Measurements from ENCODE around the gene NTM.

Gene NTM

GRCh38 chr11:132087148-132087547, 716.7 kb downstream of the NTM start:
- no peak overlapping the region for H2AK5ac ChIP-seq (ENCODE audit: low read depth, low read length)
- no peak overlapping the region for H3K9ac ChIP-seq (ENCODE audit: low read depth, low read length, poor library complexity)
- H3K4me1 ChIP-seq (ENCODE audit: control insufficient read depth in 2 of 2, insufficient read depth in 1 of 2, low read depth in 1 of 2, low read length in 2 of 2): no peaks in the 10 kb centered on the region
- no peaks in the 10 kb centered on the region for H3K36me3 ChIP-seq (replicated peaks in 1 of 2; ENCODE audit: control insufficient read depth in 2 of 2, insufficient read depth in 2 of 2, low read length in 2 of 2)
- H2BK12ac ChIP-seq (ENCODE audit: low read length): no peak overlapping the region
- no peak overlapping the region for H3K4ac ChIP-seq (ENCODE audit: low read length)
- no peak overlapping the region for H3K4me3 ChIP-seq (ENCODE audit: low read length in 2 of 2)
- H4K91ac ChIP-seq (ENCODE audit: low read depth, low read length, poor library complexity): no peak overlapping the region
- WGBS, 2 donors (ENCODE audit: extremely low coverage in 2 of 2, insufficient read length in 2 of 2, insufficient replicate concordance in 1 of 2): no CpG with 5 or more reads among the region's 1 CpG
- no peak overlapping the region for H3K23ac ChIP-seq (ENCODE audit: low read depth, low read length, poor library complexity)
- H2AFZ ChIP-seq (ENCODE audit: low read length): no peak overlapping the region
- no peak overlapping the region for H2BK15ac ChIP-seq (ENCODE audit: low read length)
- DNase-seq (ENCODE audit: low spot score): no peak
- H3K9me3 ChIP-seq (replicated peaks in 1 of 2; ENCODE audit: control insufficient read depth in 2 of 2, insufficient read depth in 1 of 2, low read depth in 1 of 2, low read length in 2 of 2): peaks cover 7 to 11% of the 10 kb centered on the region in 2 donors
- no peaks in the 10 kb centered on the region for H3K79me1 ChIP-seq (ENCODE audit: low read depth, low read length)
- no peak overlapping the region for H2BK5ac ChIP-seq (ENCODE audit: low read length)
- H4K8ac ChIP-seq (ENCODE audit: low read depth, low read length): no peak overlapping the region
- H3K18ac ChIP-seq (ENCODE audit: low read length): no peak overlapping the region
- no peak overlapping the region for H3K4me2 ChIP-seq (ENCODE audit: insufficient read depth, low read length, poor library complexity, severe bottlenecking)
- H2BK120ac ChIP-seq (ENCODE audit: low read depth, low read length): no peak overlapping the region
- no peaks in the 10 kb centered on the region for H3K27me3 ChIP-seq (ENCODE audit: control insufficient read depth in 3 of 3, insufficient read depth in 3 of 3, low read depth in 1 of 3, low read length in 3 of 3)
- H3K27ac ChIP-seq (replicated peaks; ENCODE audit: low read length): no peak overlapping the region
- H3K14ac ChIP-seq (ENCODE audit: low read length): no peak overlapping the region

DNA sequence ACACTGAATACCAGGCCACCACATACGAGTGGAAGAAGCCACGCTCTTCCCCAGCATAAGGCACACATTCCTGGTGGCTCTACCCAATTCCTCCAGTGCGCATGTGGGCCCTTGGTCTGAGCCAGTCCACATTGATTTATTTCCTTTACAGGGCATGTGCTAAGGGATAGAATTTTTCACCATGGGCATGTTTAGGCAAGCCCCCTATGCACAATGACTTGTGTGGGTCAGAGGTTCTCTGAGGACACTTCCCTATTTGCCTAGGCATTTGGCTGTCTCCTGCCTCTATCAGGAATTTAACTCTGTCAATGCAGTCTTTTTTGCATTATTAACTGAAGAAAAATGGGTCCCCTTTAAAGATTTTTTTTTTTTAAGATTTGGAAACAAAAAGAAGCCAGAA, 718.1 kb downstream of the NTM start:
- H3K9ac ChIP-seq (ENCODE audit: low read depth, low read length, poor library complexity): no peak overlapping the region
- H3K4me3 ChIP-seq (ENCODE audit: low read length in 2 of 2): no peak overlapping the region
- no peak overlapping the region for H3K23ac ChIP-seq (ENCODE audit: low read depth, low read length, poor library complexity)
- H2BK15ac ChIP-seq (ENCODE audit: low read length): no peak overlapping the region
- no peak for DNase-seq (ENCODE audit: low spot score)
- no peak overlapping the region for H2AFZ ChIP-seq (ENCODE audit: low read length)
- no peak overlapping the region for H3K18ac ChIP-seq (ENCODE audit: low read length)
- peaks cover 7 to 11% of the 10 kb centered on the region in 2 donors for H3K9me3 ChIP-seq (replicated peaks in 1 of 2; ENCODE audit: control insufficient read depth in 2 of 2, insufficient read depth in 1 of 2, low read depth in 1 of 2, low read length in 2 of 2)
- no peaks in the 10 kb centered on the region for H3K27me3 ChIP-seq (ENCODE audit: control insufficient read depth in 3 of 3, insufficient read depth in 3 of 3, low read depth in 1 of 3, low read length in 3 of 3)
- no peaks in the 10 kb centered on the region for H3K4me1 ChIP-seq (ENCODE audit: control insufficient read depth in 2 of 2, insufficient read depth in 1 of 2, low read depth in 1 of 2, low read length in 2 of 2)
- no peak overlapping the region for H3K4me2 ChIP-seq (ENCODE audit: insufficient read depth, low read length, poor library complexity, severe bottlenecking)
- no CpG with 5 or more reads among the region's 3 CpGs for WGBS, 2 donors (ENCODE audit: extremely low coverage in 2 of 2, insufficient read length in 2 of 2, insufficient replicate concordance in 1 of 2)
- no peaks in the 10 kb centered on the region for H3K36me3 ChIP-seq (replicated peaks in 1 of 2; ENCODE audit: control insufficient read depth in 2 of 2, insufficient read depth in 2 of 2, low read length in 2 of 2)
- H2BK12ac ChIP-seq (ENCODE audit: low read length): no peak overlapping the region
- H3K4ac ChIP-seq (ENCODE audit: low read length): no peak overlapping the region
- H2AK5ac ChIP-seq (ENCODE audit: low read depth, low read length): no peak overlapping the region
- no peak overlapping the region for H3K27ac ChIP-seq (replicated peaks; ENCODE audit: low read length)
- H2BK5ac ChIP-seq (ENCODE audit: low read length): no peak overlapping the region
- H3K14ac ChIP-seq (ENCODE audit: low read length): no peak overlapping the region
- no peaks in the 10 kb centered on the region for H3K79me1 ChIP-seq (ENCODE audit: low read depth, low read length)
- H4K91ac ChIP-seq (ENCODE audit: low read depth, low read length, poor library complexity): no peak overlapping the region
- H2BK120ac ChIP-seq (ENCODE audit: low read depth, low read length): no peak overlapping the region
- no peak overlapping the region for H4K8ac ChIP-seq (ENCODE audit: low read depth, low read length)

- Histone ChIP-seq H2BK5ac (ENCODE audit: low read length) (no peak overlapping the region), H3K23ac (ENCODE audit: low read depth, low read length, poor library complexity) (no peak overlapping the region), H3K4ac (ENCODE audit: low read length) (no peak overlapping the region), H2AFZ (ENCODE audit: low read length) (no peak overlapping the region), H4K91ac (ENCODE audit: low read depth, low read length, poor library complexity) (no peak overlapping the region), H3K36me3 (replicated peaks in 1 of 2; ENCODE audit: control insufficient read depth in 2 of 2, insufficient read depth in 2 of 2, low read length in 2 of 2) (no peaks in the 10 kb centered on the region), H3K9ac (ENCODE audit: low read depth, low read length, poor library complexity) (no peak overlapping the region), H3K18ac (ENCODE audit: low read length) (no peak overlapping the region), H3K79me1 (ENCODE audit: low read depth, low read length) (no peaks in the 10 kb centered on the region), H3K14ac (ENCODE audit: low read length) (no peak overlapping the region), H4K8ac (ENCODE audit: low read depth, low read length) (no peak overlapping the region), H2BK120ac (ENCODE audit: low read depth, low read length) (no peak overlapping the region), H3K4me3 (ENCODE audit: low read length in 2 of 2) (no peak overlapping the region), H3K4me2 (ENCODE audit: insufficient read depth, low read length, poor library complexity, severe bottlenecking) (no peak overlapping the region), H3K4me1 (ENCODE audit: control insufficient read depth in 2 of 2, insufficient read depth in 1 of 2, low read depth in 1 of 2, low read length in 2 of 2) (peaks cover 0 to 2% of the 10 kb centered on the region in 2 donors), H3K9me3 (replicated peaks in 1 of 2; ENCODE audit: control insufficient read depth in 2 of 2, insufficient read depth in 1 of 2, low read depth in 1 of 2, low read length in 2 of 2) (no peaks in the 10 kb centered on the region), H3K27ac (replicated peaks; ENCODE audit: low read length) (no peak overlapping the region), H3K27me3 (ENCODE audit: control insufficient read depth in 3 of 3, insufficient read depth in 3 of 3, low read depth in 1 of 3, low read length in 3 of 3) (no peaks in the 10 kb centered on the region), H2BK15ac (ENCODE audit: low read length) (no peak overlapping the region), H2AK5ac (ENCODE audit: low read depth, low read length) (no peak overlapping the region), H2BK12ac (ENCODE audit: low read length) (no peak overlapping the region)
- no CpG with 5 or more reads among the region's 7 CpGs for WGBS, 2 donors (ENCODE audit: extremely low coverage in 2 of 2, insufficient read length in 2 of 2, insufficient replicate concordance in 1 of 2)
- DNase-seq (ENCODE audit: low spot score): no peak
Observed at GRCh38 chr11:132093536-132094259, 723.3 kb downstream of the NTM start.

DNA sequence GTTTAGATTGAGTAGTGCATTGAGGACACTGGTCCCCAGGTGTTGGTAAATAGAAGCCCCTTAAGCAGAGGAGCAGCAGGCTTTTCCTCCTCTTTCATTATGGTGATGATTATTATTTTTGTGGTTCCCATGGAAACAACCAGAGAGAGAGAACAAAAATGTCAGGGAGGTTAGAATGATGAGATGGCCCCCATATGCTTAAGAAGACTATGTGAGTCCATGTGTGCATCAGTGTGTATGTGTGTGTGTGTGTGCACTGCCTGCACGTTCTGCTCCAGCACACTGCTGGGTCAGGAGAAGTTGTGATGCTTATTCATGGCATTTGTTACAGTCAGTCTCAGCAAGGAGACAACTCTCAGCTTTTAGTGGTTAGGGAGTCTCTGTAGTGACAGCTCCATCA, 724.2 kb downstream of the NTM start:
- Histone ChIP-seq H4K8ac (ENCODE audit: low read depth, low read length) (no peak overlapping the region), H3K79me1 (ENCODE audit: low read depth, low read length) (no peaks in the 10 kb centered on the region), H3K23ac (ENCODE audit: low read depth, low read length, poor library complexity) (no peak overlapping the region), H3K27ac (replicated peaks; ENCODE audit: low read length) (no peak overlapping the region), H2AK5ac (ENCODE audit: low read depth, low read length) (no peak overlapping the region), H3K4me1 (ENCODE audit: control insufficient read depth in 2 of 2, insufficient read depth in 1 of 2, low read depth in 1 of 2, low read length in 2 of 2) (peaks cover 0 to 2% of the 10 kb centered on the region in 2 donors), H2AFZ (ENCODE audit: low read length) (no peak overlapping the region), H2BK15ac (ENCODE audit: low read length) (no peak overlapping the region), H3K36me3 (replicated peaks in 1 of 2; ENCODE audit: control insufficient read depth in 2 of 2, insufficient read depth in 2 of 2, low read length in 2 of 2) (no peaks in the 10 kb centered on the region), H3K27me3 (ENCODE audit: control insufficient read depth in 3 of 3, insufficient read depth in 3 of 3, low read depth in 1 of 3, low read length in 3 of 3) (no peaks in the 10 kb centered on the region), H2BK5ac (ENCODE audit: low read length) (no peak overlapping the region), H4K91ac (ENCODE audit: low read depth, low read length, poor library complexity) (no peak overlapping the region), H3K9me3 (replicated peaks in 1 of 2; ENCODE audit: control insufficient read depth in 2 of 2, insufficient read depth in 1 of 2, low read depth in 1 of 2, low read length in 2 of 2) (no peaks in the 10 kb centered on the region), H2BK120ac (ENCODE audit: low read depth, low read length) (no peak overlapping the region), H3K18ac (ENCODE audit: low read length) (no peak overlapping the region), H3K4me2 (ENCODE audit: insufficient read depth, low read length, poor library complexity, severe bottlenecking) (no peak overlapping the region), H3K9ac (ENCODE audit: low read depth, low read length, poor library complexity) (no peak overlapping the region), H2BK12ac (ENCODE audit: low read length) (no peak overlapping the region), H3K4me3 (ENCODE audit: low read length in 2 of 2) (no peak overlapping the region), H3K14ac (ENCODE audit: low read length) (no peak overlapping the region), H3K4ac (ENCODE audit: low read length) (no peak overlapping the region)
- no CpG with 5 or more reads among the region's 1 CpG for WGBS, 2 donors (ENCODE audit: extremely low coverage in 2 of 2, insufficient read length in 2 of 2, insufficient replicate concordance in 1 of 2)
- no peak for DNase-seq (ENCODE audit: low spot score)

All from neuronal stem cell (in vitro differentiated cells).